ENCODE results near the gene GRM8. TPM values are rescaled to one million over a fixed set of nuclear protein-coding genes. Genes with fewer than 3 reads are reported as not detected.

The GRM8 gene
- total and polyA plus RNA-seq, 9 of the 15 experiments (the other 6 are each of a cell fraction or from before 2014, with no cell fraction given) = 0.13 TPM; not detected in 7

DNA sequence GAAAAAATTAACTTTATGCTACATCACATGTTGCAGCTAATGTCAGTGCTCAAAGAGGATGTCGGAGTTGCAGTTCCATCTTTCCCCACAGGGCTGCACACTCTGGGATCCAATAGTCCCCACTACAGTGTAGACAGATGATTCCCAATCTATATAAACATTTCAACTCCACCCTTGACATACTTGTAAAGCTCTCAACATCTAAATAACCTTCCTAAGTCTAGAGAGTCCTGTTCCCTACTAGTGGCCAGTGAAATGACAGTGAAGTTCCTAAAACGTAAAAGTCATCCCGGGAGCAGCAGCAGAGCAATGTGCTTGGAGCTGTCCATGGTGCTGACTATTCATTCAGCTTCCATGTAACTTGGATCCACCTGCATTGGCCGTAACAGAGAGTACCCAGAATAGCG, 145.1 kb downstream of the GRM8 start (continued):
- no peak for TF ChIP-seq U2AF1 (optimal IDR thresholded peaks at IDR 0.05; ENCODE audit: low read depth, low read length)
- TF ChIP-seq NR2C2 (CRISPR knock-in tag; IDR thresholded peaks at IDR 0.05) = no peak
- TF ChIP-seq NR2C2 (tag; IDR thresholded peaks at IDR 0.05) = no peak
- TF ChIP-seq TRIM24 (IDR thresholded peaks at IDR 0.05) = no peak
- no peak for TF ChIP-seq NCOA4 (IDR thresholded peaks at IDR 0.05; ENCODE audit: partially characterized antibody)
- TF ChIP-seq ZNF23 (CRISPR knock-in tag; IDR thresholded peaks at IDR 0.05) = 0 out of 2 replicates have a peak, but pooled peaks have one; percentile 60
- no peak for TF ChIP-seq TOE1 (IDR thresholded peaks at IDR 0.05; ENCODE audit: borderline replicate concordance)
- no peak for TF ChIP-seq TOE1 (CRISPR knock-in tag; IDR thresholded peaks at IDR 0.05; ENCODE audit: borderline replicate concordance, low read depth)
- TF ChIP-seq, protein P1, sequence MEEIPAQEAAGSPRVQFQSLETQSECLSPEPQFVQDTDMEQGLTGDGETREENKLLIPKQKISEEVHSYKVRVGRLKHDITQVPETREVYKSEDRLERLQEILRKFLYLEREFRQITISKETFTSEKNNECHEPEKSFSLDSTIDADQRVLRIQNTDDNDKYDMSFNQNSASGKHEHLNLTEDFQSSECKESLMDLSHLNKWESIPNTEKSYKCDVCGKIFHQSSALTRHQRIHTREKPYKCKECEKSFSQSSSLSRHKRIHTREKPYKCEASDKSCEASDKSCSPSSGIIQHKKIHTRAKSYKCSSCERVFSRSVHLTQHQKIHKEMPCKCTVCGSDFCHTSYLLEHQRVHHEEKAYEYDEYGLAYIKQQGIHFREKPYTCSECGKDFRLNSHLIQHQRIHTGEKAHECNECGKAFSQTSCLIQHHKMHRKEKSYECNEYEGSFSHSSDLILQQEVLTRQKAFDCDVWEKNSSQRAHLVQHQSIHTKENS (CRISPR knock-in tag; IDR thresholded peaks at IDR 0.05) = no peak
- TF ChIP-seq CCAR2 (IDR thresholded peaks at IDR 0.05; ENCODE audit: low read depth, low read length) = no peak
- no peak for TF ChIP-seq NBN (IDR thresholded peaks at IDR 0.05; ENCODE audit: low read depth)
- peak; percentile 56; the same call in 1 of the 2 replicates for TF ChIP-seq SMAD4 (CRISPR knock-in tag; conservative IDR thresholded peaks at IDR 0.05)
- TF ChIP-seq FOXM1 (IDR thresholded peaks at IDR 0.05; ENCODE audit: low read depth) = no peak
- TF ChIP-seq FOXM1 (CRISPR knock-in tag; IDR thresholded peaks at IDR 0.05; ENCODE audit: low read depth) = no peak
- no peak for TF ChIP-seq HDGF (IDR thresholded peaks at IDR 0.05)
- no peak for TF ChIP-seq BRD4 (IDR thresholded peaks at IDR 0.05)
- TF ChIP-seq POLR2H (tag; IDR thresholded peaks at IDR 0.05; ENCODE audit: low read depth) = no peak
- no peak for TF ChIP-seq TSC22D4 (tag; IDR thresholded peaks at IDR 0.05)
- TF ChIP-seq ZNF263 (CRISPR knock-in tag; IDR thresholded peaks at IDR 0.05; ENCODE audit: borderline replicate concordance) = peak; percentile 62; the same call in 1 of the 2 replicates
- no peak for TF ChIP-seq EGR1 (conservative IDR thresholded peaks at IDR 0.05)
- TF ChIP-seq, protein P2, sequence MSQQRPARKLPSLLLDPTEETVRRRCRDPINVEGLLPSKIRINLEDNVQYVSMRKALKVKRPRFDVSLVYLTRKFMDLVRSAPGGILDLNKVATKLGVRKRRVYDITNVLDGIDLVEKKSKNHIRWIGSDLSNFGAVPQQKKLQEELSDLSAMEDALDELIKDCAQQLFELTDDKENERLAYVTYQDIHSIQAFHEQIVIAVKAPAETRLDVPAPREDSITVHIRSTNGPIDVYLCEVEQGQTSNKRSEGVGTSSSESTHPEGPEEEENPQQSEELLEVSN (IDR thresholded peaks at IDR 0.05; ENCODE audit: borderline replicate concordance in 1 of 2, extremely low read depth in 1 of 2, insufficient read depth in 1 of 2, insufficient read length in 1 of 2, low read depth in 1 of 2, low read length in 1 of 2, poor library complexity in 1 of 2, severe bottlenecking in 1 of 2) = no peak
- TF ChIP-seq HMG20B (CRISPR knock-in tag; IDR thresholded peaks at IDR 0.05) = no peak
- no peak for TF ChIP-seq POLR3A (IDR thresholded peaks at IDR 0.05; ENCODE audit: borderline replicate concordance, extremely low read depth, insufficient read depth, insufficient read length)
- no peak for TF ChIP-seq NR2C1 (IDR thresholded peaks at IDR 0.05)
- TF ChIP-seq NR2C1 (tag; IDR thresholded peaks at IDR 0.05) = peak; percentile 42; the same call in 1 of the 2 replicates
- no peak for TF ChIP-seq KHSRP (IDR thresholded peaks at IDR 0.05)
- TF ChIP-seq, protein P3, sequence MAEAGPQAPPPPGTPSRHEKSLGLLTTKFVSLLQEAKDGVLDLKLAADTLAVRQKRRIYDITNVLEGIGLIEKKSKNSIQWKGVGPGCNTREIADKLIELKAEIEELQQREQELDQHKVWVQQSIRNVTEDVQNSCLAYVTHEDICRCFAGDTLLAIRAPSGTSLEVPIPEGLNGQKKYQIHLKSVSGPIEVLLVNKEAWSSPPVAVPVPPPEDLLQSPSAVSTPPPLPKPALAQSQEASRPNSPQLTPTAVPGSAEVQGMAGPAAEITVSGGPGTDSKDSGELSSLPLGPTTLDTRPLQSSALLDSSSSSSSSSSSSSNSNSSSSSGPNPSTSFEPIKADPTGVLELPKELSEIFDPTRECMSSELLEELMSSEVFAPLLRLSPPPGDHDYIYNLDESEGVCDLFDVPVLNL (CRISPR knock-in tag; IDR thresholded peaks at IDR 0.05; ENCODE audit: low read depth) = 0 out of 2 replicates have a peak, but pooled peaks have one; percentile 22
- no peak for TF ChIP-seq NELFE (IDR thresholded peaks at IDR 0.05; ENCODE audit: insufficient read depth, insufficient read length)

Data from K562 (cell line).